HEK293T (cell line): Measurements from ENCODE around the gene CLEC3B.

Source experiments
- ARNT ChIP-seq: fragments of 450-650 bp; IDR thresholded peaks from 2 replicates; pipeline ENCODE4 v1.6.1; 2017; ENCODE audit warnings: mild to moderate bottlenecking
- BHLHE40 ChIP-seq: fragments of 450-650 bp; IDR thresholded peaks from 2 replicates; pipeline ENCODE4 v1.6.1; 2016; ENCODE audit warnings: mild to moderate bottlenecking, moderate library complexity, borderline replicate concordance
- ELF4 ChIP-seq: fragments of 450-650 bp; IDR thresholded peaks from 2 replicates; pipeline ENCODE4 v1.6.1; 2017; ENCODE audit warnings: antibody characterized with exemption
- FOXA1 ChIP-seq: fragments of 450-650 bp; IDR thresholded peaks from 2 replicates; pipeline ENCODE4 v1.6.1; 2016; ENCODE audit warnings: mild to moderate bottlenecking
- FOXK2 ChIP-seq: fragments of 450-650 bp; IDR thresholded peaks from 2 replicates; pipeline ENCODE4 v1.6.1; 2016; ENCODE audit warnings: mild to moderate bottlenecking
- FOXM1 ChIP-seq: fragments of 450-650 bp; IDR thresholded peaks from 2 replicates; pipeline ENCODE4 v1.6.1; 2017; ENCODE audit warnings: mild to moderate bottlenecking, borderline replicate concordance
- HDGF ChIP-seq: fragments of 450-650 bp; IDR thresholded peaks from 2 replicates; pipeline ENCODE4 v1.6.1; 2017; ENCODE audit warnings: antibody characterized with exemption, borderline replicate concordance
- LEF1 ChIP-seq: fragments of 450-650 bp; IDR thresholded peaks from 2 replicates; pipeline ENCODE4 v1.6.1; 2017; ENCODE audit warnings: mild to moderate bottlenecking, borderline replicate concordance
- NFRKB ChIP-seq: fragments of 450-650 bp; IDR thresholded peaks from 2 replicates; pipeline ENCODE4 v1.6.1; 2016; ENCODE audit warnings: mild to moderate bottlenecking, moderate library complexity
- SP1 ChIP-seq: fragments of 450-650 bp; IDR thresholded peaks from 2 replicates; pipeline ENCODE4 v1.6.1; 2017
- SUZ12 ChIP-seq: fragments of 450-650 bp; IDR thresholded peaks from 2 replicates; pipeline ENCODE4 v1.6.1; 2016; ENCODE audit warnings: mild to moderate bottlenecking
- TARDBP ChIP-seq: fragments of 450-650 bp; IDR thresholded peaks from 2 replicates; pipeline ENCODE4 v1.6.1; 2016
- ZNF384 ChIP-seq: fragments of 450-650 bp; IDR thresholded peaks from 2 replicates; pipeline ENCODE4 v1.6.1; 2016

GRCh38 chr3:45081506-45082141 lies 55.5 kb downstream of the CLEC3B start:
- TF ChIP-seq BHLHE40 (no peak), HDGF (no peak), SP1 (no peak), FOXM1 (no peak), FOXK2 (no peak), LEF1 (no peak), NFRKB (no peak), ELF4 (no peak), SUZ12 (no peak), ZNF384 (no peak), ARNT (no peak), FOXA1 (no peak), TARDBP (no peak)
